IPS-NIHi7 (cell line): ENCODE data around the gene CT45A3.
"Not testable (repeated sequence)": the region's sequence is repeated elsewhere in the genome, so short reads cannot be mapped to it uniquely, and the experiment has no call there.

ENCODE experiments used
- DNase-seq: peaks from one replicate; pipeline ENCODE4 v3.0.0; 2012; ENCODE audit warnings: mixed read lengths; ENCODE audit errors: extremely low spot score

Gene CT45A3, protein sequence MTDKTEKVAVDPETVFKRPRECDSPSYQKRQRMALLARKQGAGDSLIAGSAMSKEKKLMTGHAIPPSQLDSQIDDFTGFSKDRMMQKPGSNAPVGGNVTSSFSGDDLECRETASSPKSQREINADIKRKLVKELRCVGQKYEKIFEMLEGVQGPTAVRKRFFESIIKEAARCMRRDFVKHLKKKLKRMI

DNA sequence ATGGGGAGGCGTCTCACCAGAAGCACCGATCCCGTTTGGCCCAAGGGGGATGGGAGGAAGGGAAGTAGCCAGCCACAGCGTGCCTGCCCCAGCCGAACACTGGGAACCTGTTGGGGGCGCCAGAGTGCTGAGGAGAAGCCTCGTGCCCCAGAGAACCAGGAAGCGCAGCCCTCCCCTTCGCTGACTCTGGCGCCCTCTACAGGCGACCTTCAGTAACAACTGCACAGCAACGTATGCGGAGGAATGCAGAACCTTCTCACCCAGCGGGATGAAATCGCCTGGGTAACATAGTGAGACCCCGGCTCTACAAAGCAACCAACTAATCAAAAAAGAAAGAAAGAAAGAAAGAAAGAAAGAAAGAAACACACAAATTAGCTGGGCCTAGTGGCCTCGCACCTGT, at the start of gene CT45A3:
CT45A3 (minus strand) TSS at position 101 of the 400 bp plus-strand sequence. CDS start 3,747 bp downstream, outside the sequence.
- DNase-seq: not testable (repeated sequence)

DNA sequence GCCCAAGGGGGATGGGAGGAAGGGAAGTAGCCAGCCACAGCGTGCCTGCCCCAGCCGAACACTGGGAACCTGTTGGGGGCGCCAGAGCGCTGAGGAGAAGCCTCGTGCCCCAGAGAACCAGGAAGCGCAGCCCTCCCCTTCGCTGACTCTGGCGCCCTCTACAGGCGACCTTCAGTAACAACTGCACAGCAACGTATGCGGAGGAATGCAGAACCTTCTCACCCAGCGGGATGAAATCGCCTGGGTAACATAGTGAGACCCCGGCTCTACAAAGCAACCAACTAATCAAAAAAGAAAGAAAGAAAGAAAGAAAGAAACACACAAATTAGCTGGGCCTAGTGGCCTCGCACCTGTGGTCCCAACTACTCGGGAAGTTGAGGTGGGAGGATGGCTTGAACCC, 34.7 kb upstream of the CT45A3 start, which contains the start of gene CT45A6:
CT45A6 (minus strand) TSS at position 101 of the 400 bp plus-strand sequence. CDS start 3,794 bp downstream, outside the sequence.
- DNase-seq: not testable (repeated sequence)

DNA sequence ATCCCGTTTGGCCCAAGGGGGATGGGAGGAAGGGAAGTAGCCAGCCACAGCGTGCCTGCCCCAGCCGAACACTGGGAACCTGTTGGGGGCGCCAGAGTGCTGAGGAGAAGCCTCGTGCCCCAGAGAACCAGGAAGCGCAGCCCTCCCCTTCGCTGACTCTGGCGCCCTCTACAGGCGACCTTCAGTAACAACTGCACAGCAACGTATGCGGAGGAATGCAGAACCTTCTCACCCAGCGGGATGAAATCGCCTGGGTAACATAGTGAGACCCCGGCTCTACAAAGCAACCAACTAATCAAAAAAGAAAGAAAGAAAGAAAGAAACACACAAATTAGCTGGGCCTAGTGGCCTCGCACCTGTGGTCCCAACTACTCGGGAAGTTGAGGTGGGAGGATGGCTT, 17.4 kb upstream of the CT45A3 start, which contains the start of gene CT45A5:
CT45A5 (minus strand) TSS at position 101 of the 400 bp plus-strand sequence. CDS start 3,774 bp downstream, outside the sequence.
- DNase-seq: not testable (repeated sequence)

DNA sequence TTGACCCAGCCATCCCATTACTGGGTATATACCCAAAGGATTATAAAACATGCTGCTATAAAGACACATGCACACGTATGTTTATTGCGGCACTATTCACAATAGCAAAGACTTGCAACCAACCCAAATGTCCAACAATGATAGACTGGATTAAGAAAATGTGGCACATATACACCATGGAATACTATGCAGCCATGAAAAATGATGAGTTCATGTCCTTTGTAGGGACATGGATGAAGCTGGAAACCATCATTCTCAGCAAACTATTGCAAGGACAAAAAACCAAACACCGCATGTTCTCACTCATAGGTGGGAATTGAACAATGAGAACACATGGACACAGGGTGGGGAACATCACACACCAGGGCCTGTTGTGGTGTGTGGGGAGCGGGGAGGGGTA, 23.3 kb downstream of the CT45A3 start:
- not testable (repeated sequence) for DNase-seq

DNA sequence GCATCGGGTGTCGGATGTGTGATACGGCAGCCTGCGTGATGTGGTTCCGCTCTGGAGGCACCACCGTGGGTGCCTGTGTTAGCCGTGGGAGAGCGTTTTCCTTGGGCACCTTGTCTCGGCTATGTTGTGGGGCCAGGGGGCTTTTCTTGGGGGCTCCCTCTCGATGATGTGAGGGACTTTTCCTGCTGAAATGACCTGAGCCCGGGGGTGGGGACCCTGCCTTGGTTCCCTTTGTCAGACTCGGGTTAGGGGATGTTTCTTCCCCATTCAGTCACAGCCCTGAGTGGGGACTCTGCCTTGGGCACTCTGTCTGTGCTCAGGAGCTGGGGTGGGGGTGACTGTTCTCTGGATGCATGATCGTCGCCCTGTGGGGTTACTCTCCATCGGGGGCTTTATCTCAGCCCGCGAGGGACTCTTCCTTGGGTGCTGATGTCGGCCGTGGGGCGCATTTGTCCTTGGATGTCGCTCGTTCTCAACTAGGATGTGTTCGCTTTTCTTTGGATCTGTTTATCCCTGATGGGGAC, 26.7 kb downstream of the CT45A3 start:
- DNase-seq: no peak

DNA sequence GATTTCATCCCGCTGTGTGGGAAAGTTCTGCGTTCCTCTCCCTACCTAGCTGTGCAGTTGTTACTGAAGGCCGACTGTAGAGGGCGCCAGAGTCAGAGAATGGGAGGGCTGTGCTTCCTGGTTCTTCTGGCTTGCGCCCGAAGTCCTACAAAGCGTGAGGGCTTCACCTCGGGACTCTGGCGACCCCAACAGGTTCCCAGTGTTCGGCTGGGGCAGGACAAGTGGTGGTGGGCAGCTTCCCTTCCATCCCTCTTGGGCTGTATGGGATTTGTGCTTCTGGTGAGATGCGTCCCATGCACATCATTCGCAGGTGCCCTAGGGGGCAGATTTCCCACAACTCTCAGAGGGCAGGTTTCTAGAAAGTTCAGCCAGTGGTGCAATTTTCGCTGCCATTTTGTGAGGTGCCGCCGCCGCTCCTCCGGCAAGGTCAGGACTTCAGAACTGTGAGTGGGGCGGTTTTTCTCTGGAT, 27.3 kb downstream of the CT45A3 start:
- DNase-seq: peak; percentile 38

DNA sequence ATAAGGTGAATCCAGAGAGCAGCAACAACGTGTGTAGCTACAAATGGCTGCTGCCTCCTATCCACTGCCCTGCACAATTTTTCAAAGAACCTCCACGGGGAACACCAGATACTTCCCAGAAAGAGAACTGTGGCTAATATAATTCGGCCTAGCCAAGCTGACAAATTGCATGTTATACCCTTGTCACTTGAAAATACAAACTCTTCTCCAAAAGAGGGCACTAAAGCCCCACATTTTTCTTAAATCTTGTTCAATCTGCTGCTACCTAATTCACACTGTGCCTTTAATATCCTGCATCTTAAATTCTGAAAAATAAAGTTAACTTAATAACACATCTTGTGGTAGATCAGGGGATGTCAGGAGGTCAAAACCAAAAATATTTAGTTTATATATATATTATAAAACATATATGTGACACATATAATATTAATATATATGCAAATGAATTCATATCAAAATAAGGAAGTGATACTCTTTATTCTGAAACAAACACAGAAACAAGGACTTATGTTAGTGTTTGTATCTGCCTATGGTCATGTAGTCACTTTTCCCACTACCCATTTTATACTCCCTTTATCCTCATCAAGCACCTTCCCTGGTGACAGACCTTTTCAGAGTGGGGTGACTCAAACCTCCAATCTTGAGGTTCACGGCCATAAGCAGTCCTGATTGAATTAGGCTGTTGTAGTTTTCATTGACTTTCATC, 30.5 kb downstream of the CT45A3 start:
- DNase-seq: no peak

DNA sequence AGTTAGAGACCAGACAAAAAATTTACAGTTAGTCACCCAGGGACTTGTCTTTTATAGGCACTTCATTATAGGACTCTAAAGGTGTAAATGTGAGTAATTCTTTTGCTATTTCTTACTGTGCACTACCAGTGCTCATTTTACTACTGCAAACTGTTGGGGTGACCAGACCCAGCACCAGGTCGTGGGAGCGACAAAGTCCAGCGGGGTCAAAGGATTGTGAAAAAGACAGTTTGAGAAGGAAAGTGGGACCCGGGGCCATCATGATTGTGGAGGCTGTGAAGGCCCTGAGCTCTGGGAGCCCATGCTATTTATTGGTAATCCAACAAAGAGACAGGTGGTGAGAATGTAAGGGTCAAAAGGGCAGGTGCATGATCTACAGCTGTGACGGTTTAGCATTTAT, 33.3 kb downstream of the CT45A3 start:
- DNase-seq: not testable (repeated sequence)

DNA sequence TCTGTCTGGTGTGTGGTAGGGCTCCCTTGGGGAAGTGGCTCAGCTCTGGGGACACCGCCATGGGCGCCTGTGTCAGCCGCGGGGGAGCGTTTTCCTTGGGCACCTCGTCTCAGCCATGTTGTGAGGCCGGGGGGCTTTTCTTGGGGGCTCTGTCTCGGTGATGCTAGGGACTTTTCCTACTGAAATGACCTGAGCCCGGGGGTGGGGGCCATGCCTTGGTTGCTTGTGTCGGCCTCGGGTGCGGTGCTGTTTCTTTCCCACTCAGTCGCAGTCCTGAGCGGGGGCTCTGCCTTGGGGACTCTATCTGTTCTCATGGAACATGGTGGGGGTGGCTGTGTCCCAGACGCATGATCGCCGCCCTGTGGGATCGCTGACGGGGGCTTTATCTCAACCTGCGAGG, 54.2 kb downstream of the CT45A3 start:
- no peak for DNase-seq

DNA sequence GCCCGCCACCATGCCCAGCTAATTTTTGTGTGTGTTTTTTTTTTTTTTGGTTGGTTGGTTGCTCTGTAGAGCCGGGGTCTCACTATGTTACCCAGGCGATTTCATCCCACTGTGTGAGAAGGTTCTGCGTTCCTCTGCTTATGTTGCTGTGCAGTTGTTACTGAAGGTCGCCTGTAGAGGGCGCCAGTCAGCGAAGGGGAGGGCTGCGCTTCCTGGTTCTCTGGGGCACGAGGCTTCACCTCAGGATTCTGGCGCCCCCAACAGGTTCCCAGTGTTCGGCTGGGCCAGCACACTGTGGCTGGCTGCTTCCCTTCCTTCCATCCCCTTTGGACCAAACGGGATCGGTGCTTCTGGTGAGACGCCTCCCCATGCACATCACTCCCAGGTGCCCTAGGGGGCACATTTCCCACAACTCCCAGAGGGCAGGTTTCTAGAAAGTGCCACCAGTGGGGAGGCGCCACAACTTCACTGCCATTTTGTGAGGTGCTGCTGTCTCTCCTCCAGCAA, 54.8 kb downstream of the CT45A3 start, which contains the start of gene CT45A1:
CT45A1 (plus strand) TSS at position 457 of the 507 bp plus-strand sequence. CDS start 5,302 bp downstream, outside the sequence.
- DNase-seq: not testable (repeated sequence)
